Measurements from ENCODE around the gene ATG2B.
"Not testable (repeated sequence)": the region's sequence is repeated elsewhere in the genome, so short reads cannot be mapped to it uniquely, and the experiment has no call there.

ATG2B gene

GRCh38 chr14:96251656-96252155, 111.4 kb downstream of the ATG2B start:
- DNase-seq: no peak

DNA sequence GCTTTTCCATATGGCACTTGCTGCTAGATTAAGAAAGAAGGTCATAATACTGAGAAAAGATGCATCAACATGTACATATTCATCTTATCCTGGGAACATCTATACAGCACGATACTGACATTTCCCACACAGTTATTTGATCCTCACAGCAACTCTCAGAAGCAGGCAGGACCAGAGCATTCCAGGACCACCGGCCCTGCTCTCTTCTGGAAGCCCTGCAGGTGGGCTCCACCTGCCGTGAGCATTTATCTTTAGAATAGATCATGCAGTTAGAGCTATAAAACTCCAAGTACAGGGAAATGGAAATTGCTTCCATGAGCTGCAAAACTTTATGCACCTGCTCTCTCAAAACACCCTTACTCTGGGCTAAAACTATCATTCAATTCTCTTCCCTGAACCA, 112.7 kb downstream of the ATG2B start:
- no peak for DNase-seq

- no peak for DNase-seq
These were observed 114.1 kb downstream of the ATG2B start for GRCh38 chr14:96249029-96249428.

- DNase-seq: no peak
These were observed 116.1 kb downstream of the ATG2B start for GRCh38 chr14:96247031-96247430.

- no peak for DNase-seq
These were observed 116.6 kb downstream of the ATG2B start for GRCh38 chr14:96246539-96246847.

DNA sequence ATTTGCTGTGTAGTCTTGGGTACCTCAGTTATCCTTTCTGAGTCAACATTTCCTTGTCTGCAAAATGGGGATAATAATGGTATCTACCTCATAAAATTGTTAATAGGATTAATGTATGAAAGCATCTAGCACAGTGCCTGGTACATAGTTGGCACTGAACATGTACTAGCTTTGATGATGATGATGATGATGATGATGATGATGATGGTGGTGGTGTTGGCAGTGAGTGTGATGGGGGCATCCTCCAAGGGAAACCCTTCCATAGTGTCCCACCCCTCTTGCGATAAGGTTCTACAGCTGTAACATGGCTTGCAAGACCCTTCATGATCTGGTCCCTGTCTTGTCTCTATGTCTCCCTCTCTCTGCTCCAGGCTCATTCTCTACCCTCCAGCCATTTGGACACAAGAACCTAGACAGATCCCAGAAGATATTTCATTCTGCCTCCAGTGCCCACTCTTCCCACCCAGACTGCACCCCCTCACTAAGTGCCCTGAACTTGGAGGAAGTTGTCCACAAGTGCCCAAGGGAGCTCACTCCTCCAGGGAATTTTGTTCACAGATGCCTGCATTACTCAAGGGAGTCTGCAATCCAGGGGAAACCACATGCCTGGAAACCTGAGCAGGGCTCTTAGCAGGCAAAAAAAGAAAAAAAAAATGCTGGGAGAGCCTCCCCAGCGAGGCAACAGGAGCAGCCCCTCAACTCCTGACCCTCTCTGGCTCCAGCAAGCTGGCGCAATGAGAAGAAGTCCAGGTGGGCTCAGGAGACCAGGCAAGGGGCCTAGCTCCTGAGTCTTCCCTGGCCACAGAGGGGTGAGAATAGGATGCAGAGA, 117.2 kb downstream of the ATG2B start:
- DNase-seq: no peak

- DNase-seq: not testable (repeated sequence)
These were observed 118.1 kb downstream of the ATG2B start for GRCh38 chr14:96245074-96245473.

DNA sequence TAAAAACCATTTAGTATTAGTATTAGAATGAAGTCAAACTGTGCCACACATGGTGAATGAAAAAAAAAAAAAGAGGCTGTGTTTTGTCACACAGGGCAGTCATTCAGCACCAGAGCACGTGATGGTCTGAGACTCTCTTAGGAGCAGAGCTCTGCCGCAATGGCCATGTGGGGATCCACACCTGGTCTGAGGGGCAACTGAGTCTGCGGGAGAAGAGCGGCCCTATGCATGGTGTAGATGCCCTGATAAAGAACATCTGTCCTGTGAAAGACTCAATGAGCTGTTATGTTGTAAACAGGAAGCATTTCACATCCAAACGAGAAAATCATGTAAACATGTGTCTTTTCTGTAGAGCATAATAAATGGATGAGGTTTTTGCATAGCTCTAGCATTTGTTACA, 119.4 kb downstream of the ATG2B start:
- DNase-seq: no peak

GRCh38 chr14:96242126-96242525, 121.0 kb downstream of the ATG2B start:
- no peak for DNase-seq

DNA sequence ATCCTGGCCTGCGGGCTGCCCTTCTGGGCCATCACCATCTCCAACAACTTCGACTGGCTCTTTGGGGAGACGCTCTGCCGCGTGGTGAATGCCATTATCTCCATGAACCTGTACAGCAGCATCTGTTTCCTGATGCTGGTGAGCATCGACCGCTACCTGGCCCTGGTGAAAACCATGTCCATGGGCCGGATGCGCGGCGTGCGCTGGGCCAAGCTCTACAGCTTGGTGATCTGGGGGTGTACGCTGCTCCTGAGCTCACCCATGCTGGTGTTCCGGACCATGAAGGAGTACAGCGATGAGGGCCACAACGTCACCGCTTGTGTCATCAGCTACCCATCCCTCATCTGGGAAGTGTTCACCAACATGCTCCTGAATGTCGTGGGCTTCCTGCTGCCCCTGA, 122.5 kb downstream of the ATG2B start:
- DNase-seq: no peak

DNA sequence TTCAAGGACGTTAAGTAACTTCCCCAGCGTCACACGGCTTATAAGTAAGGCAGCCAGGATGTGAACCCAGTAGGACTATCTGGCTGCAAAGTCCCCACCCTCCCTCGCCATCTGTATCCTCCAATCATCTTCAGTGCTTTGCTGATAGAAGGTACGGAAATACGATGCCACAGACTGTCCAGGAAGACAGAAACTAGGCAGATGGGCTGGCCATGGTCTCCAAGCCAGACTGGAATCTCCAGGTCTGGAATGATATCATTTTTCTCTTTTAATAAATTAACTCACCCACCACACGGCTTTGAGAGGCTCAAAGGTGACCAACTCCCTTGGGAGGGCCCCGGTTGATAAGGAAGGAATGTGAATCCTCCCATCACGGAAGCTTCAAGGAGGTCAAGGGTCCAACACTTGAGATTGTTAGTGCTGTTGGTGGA, 123.4 kb downstream of the ATG2B start:
- no peak for DNase-seq

GRCh38 chr14:96238676-96239265, 124.4 kb downstream of the ATG2B start:
- DNase-seq: no peak

DNA sequence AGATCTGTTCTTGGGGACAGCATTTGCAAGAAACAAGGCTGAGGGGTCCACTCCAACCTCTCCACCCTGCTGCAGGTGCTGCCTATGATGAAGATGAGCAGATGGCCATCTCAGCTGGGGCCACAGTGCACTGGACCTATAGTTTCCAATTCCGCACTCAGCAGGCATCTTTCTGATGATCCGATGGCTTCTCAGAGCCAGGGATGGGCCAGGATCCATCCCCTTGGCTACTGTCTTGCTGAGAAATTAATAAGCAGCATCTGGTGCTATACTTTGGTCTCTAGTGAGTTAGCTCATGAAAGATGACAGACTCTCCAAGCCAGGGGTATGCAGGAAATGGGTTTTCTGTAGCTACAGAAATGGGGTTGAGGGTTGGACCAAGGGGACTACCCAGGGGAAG, 125.5 kb downstream of the ATG2B start:
- DNase-seq: no peak

GRCh38 chr14:96235426-96235825, 127.7 kb downstream of the ATG2B start:
- no peak for DNase-seq

GRCh38 chr14:96233661-96234060, 129.5 kb downstream of the ATG2B start:
- no peak for DNase-seq

DNA sequence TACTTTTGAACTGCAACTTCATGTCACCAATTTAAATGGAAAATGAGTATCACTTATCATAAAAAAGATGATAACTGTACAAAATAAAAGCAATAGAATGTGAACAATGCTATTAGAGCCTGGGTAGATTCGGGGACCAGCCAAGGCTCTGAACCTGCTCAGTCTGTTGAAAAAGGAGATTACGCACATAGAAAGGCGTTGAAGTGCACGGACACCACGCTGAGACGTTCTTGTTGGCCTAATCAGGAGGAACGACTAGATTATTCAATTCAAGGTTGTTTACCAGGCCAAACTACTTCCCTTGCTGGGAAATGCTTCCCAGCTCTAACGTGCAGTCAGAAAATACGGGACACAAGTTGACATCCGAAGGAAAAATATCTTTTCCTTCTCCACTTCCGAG, 130.6 kb downstream of the ATG2B start:
- DNase-seq: no peak

DNA sequence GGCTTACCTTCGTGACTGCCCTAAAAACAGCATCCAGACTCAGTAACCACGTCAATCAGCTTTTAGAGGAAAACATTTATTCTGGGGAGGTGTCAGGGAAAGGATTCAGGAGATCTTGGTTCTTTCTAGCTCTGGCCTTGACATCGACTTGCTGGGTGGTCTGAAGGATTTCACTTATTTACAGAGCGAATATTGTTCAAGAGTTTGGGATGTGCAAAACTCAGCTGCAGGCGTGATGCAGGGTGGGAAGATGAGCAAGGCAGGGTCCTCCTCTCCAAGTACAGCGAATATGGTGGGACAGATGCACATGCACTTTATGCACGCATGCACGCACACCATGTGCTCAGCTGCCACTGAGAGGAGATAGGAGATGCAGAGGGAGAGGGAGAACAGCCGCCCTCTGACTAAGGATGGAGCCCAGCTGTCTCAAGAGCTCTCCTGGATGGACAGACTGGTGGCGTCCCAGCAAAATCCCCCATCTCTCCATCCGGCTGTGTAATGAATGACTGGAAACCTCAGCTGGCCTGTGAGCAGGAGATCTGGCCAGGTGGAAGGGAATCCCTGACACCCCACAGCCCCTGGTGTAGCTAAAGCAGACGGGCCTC, 131.5 kb downstream of the ATG2B start:
- DNase-seq: no peak

DNA sequence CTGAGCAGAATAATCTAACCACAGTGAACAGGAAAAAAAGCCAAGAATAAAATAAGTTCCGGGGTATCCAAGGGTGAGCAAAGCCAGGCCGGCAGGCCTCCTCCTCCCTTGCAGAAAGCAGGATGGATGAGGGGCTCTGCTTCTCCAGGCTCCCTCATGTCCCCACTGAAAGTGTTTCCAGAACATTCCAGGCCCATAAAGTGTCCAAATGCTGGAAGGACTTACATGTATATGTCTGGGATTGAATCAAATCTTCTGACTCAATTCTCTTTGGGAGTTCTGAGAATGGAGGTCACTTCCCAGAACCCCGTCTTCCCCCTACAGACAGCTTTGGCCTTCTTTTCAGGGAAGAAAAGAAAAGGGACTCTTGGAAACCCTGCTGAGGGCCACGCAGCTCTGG, 132.1 kb downstream of the ATG2B start:
- no peak for DNase-seq

- no peak for DNase-seq
These were observed 133.8 kb downstream of the ATG2B start for GRCh38 chr14:96229315-96229714.
